ENCODE data around the gene CCL4. TPM values are rescaled to one million over a fixed set of nuclear protein-coding genes. Genes with fewer than 3 reads are reported as not detected.

The CCL4 gene
- total RNA-seq, 1 experiment from 2014 or later = 1.2 TPM

- no peak for TF ChIP-seq EZH2 (IDR thresholded peaks at IDR 0.05)
- H3K9me2 ChIP-seq (ENCODE audit: insufficient read depth) = no peaks in the 10 kb centered on the region
- intact Hi-C loops (cut with micrococcal nuclease) = loop anchor here (5.0 kb wide), 2 partner anchors 59 to 169 kb away; no protein-coding TSS in a partner anchor
- DNase-seq (ENCODE audit: low read depth, low spot score) (no peak), ATAC-seq (no peak)
- H3K9ac ChIP-seq (ENCODE audit: low read length) = no peak overlapping the region
- no peak overlapping the region for H2AFZ ChIP-seq (ENCODE audit: low read depth, low read length, poor library complexity, severe bottlenecking)
- no TSS peak for BruUV-seq (replicated peaks)
- H3K4me1 ChIP-seq (ENCODE audit: control insufficient read depth in 1 of 2, insufficient read depth in 2 of 2, low read length in 2 of 2) = no peaks in the 10 kb centered on the region
- no peak overlapping the region for H3K27ac ChIP-seq (ENCODE audit: low read depth, low read length)
- no peaks in the 10 kb centered on the region for H3K79me2 ChIP-seq (ENCODE audit: insufficient read depth, low read length)
- no peak overlapping the region for H3K4me2 ChIP-seq (ENCODE audit: low read length)
- no peaks in the 10 kb centered on the region for H3K27me3 ChIP-seq (ENCODE audit: insufficient read depth, low read length)
- H3K36me3 ChIP-seq (ENCODE audit: control insufficient read depth in 1 of 2, insufficient read depth in 2 of 2, low read length in 2 of 2) = no peaks in the 10 kb centered on the region
- no peak overlapping the region for H3K4me3 ChIP-seq (replicated peaks in 1 of 2; ENCODE audit: low read depth in 1 of 2, low read length in 2 of 2)
- ChIA-PET RAD21 (ENCODE audit: low non-redundant PET in 1 of 2, low total read pairs in 2 of 2, uncharacterized antibody in 2 of 2, unreplicated experiment in 2 of 2) (no interaction called here), CTCF (interaction anchor here (1.5 to 2.2 kb wide), 2 partner anchors 13 to 17 kb away, joined by 3 to 13 read pairs; no protein-coding TSS in a partner anchor), POLR2A (no interaction called here)
- H3K9me3 ChIP-seq (ENCODE audit: control insufficient read depth in 1 of 2, insufficient read depth in 1 of 2, low read depth in 1 of 2, low read length in 2 of 2) = no peaks in the 10 kb centered on the region
- H4K20me1 ChIP-seq (ENCODE audit: insufficient read depth) = no peaks in the 10 kb centered on the region
Observed at GRCh38 chr17:36136439-36136838, 32.8 kb downstream of the CCL4 start.

- Histone ChIP-seq H3K4me3 (replicated peaks in 1 of 2; ENCODE audit: low read depth in 1 of 2, low read length in 2 of 2) (no peak overlapping the region), H3K9ac (ENCODE audit: low read length) (no peak overlapping the region), H4K20me1 (ENCODE audit: insufficient read depth) (no peaks in the 10 kb centered on the region), H3K27me3 (ENCODE audit: insufficient read depth, low read length) (no peaks in the 10 kb centered on the region), H3K4me2 (ENCODE audit: low read length) (no peak overlapping the region), H3K36me3 (ENCODE audit: control insufficient read depth in 1 of 2, insufficient read depth in 2 of 2, low read length in 2 of 2) (no peaks in the 10 kb centered on the region), H2AFZ (ENCODE audit: low read depth, low read length, poor library complexity, severe bottlenecking) (no peak overlapping the region), H3K9me2 (ENCODE audit: insufficient read depth) (no peaks in the 10 kb centered on the region), H3K79me2 (ENCODE audit: insufficient read depth, low read length) (no peaks in the 10 kb centered on the region), H3K4me1 (ENCODE audit: control insufficient read depth in 1 of 2, insufficient read depth in 2 of 2, low read length in 2 of 2) (no peaks in the 10 kb centered on the region), H3K9me3 (ENCODE audit: control insufficient read depth in 1 of 2, insufficient read depth in 1 of 2, low read depth in 1 of 2, low read length in 2 of 2) (no peaks in the 10 kb centered on the region), H3K27ac (ENCODE audit: low read depth, low read length) (no peak overlapping the region)
- ChIA-PET POLR2A (interaction anchor here (1.3 kb wide), 1 partner anchor 9 kb away, joined by 3 read pairs; no protein-coding TSS in a partner anchor), RAD21 (ENCODE audit: low non-redundant PET in 1 of 2, low total read pairs in 2 of 2, uncharacterized antibody in 2 of 2, unreplicated experiment in 2 of 2) (interaction anchor here in 1 of 2 experiments (1.0 kb wide), 1 partner anchor 172 kb away, joined by 3 read pairs; no protein-coding TSS in a partner anchor), CTCF (interaction anchor here (0.6 to 2.0 kb wide), 4 partner anchors 9 to 173 kb away, joined by 3 to 6 read pairs (median 4); no protein-coding TSS in a partner anchor)
- DNase-seq (ENCODE audit: low read depth, low spot score) = no peak
- TF ChIP-seq TCF7L2 (IDR thresholded peaks at IDR 0.05; ENCODE audit: borderline replicate concordance, extremely low read depth, insufficient read depth, insufficient read length) (no peak), ATF3 (IDR thresholded peaks at IDR 0.05) (no peak)
- BruUV-seq (replicated peaks) = no TSS peak
- no peak for ATAC-seq
- intact Hi-C loops (cut with micrococcal nuclease) = no loop called here
Observed at GRCh38 chr17:36142235-36142634, 38.6 kb downstream of the CCL4 start.
